Measurements from ENCODE around the gene TBC1D8.
"Not testable (repeated sequence)": the region's sequence is repeated elsewhere in the genome, so short reads cannot be mapped to it uniquely, and the experiment has no call there.

The TBC1D8 gene

DNA sequence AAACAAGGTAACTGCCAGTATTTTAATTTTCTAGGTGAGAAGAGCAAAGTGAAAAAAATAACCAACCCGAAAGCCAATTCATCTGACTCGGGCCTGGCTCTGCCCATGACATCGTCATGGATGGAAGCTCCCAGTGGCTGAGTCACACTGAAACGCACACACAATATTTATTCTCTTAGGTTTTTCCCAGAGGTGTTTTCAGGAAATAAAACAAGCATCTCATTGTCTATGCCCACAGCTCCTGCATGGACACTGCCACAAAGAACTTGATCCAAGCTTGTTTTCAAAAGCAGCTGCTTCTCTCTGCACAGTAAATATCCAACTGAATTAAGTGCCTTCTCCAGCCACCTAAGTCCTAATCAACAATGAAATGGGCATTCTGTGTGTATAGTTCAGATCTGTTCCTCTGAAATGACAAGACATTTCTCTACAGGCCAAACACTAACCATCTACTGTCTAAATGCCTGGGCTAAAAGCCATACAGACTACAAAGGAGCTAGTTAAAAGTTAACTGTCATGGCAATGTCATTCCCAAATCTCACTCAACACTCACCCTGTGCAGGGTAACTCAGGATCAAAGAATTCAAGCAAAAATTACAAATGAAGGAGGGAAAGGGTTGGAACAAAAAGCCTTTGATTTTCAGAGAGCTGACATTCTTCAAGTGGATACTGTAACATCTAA is 86.2 kb downstream of the TBC1D8 start:
- no peak for TF ChIP-seq ZNF274 (IDR thresholded peaks at IDR 0.05; ENCODE audit: low read depth, low read length)
- no peak overlapping the region for H3K4me3 ChIP-seq (ENCODE audit: low read length)

DNA sequence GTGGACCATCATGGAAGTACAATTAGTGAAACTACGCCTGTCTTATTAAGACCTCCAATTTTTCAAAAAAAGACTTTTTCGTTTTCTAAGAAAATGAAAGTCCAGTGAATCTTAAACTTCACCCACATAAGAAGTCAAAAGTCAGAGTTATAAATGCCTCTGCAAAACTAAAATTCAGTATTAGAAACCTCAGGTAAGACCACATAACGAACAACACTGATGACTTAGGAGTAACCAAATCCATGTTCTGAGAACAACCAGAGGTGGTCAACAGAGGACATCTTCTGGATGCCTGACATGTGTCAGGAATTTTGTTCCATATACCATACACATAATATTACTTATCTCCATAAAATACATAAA is 86.7 kb downstream of the TBC1D8 start:
- TF ChIP-seq ZNF274 (IDR thresholded peaks at IDR 0.05; ENCODE audit: low read depth, low read length): no peak

DNA sequence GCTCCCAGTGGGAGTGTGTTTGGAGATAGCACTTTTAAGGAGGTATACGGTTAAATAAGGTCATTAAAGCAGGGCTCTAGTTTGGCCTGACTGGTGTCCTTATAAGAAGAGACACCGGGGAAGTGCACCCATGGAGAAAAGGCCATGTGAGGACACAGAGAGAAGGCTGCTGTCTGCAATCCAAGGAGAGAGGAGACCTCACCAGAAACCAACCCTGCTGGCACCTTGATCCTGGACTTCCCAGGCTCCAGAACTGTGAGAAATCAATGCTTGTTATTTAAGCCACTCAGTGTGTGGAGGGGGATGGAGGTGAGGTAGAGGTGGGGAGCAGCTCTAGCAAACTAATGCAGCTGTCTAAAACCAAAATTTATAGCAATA is 87.1 kb downstream of the TBC1D8 start:
- no peak for TF ChIP-seq ZNF274 (IDR thresholded peaks at IDR 0.05; ENCODE audit: low read depth, low read length)
- H3K4me3 ChIP-seq (ENCODE audit: low read length): no peak overlapping the region

More for the DNA sequence above, 86.7 kb downstream of the TBC1D8 start:
- no peak overlapping the region for H3K4me3 ChIP-seq (ENCODE audit: low read length)

- no peak overlapping the region for H3K4me3 ChIP-seq (ENCODE audit: low read length)
These were observed 87.6 kb downstream of the TBC1D8 start for GRCh38 chr2:101063352-101064124.

GRCh38 chr2:101058386-101058785 is 92.8 kb downstream of the TBC1D8 start:
- no peak for TF ChIP-seq ZNF274 (IDR thresholded peaks at IDR 0.05; ENCODE audit: low read depth, low read length)
- no peak overlapping the region for H3K4me3 ChIP-seq (ENCODE audit: low read length)

More at GRCh38 chr2:101063352-101064124, 87.6 kb downstream of the TBC1D8 start:
- no peak for TF ChIP-seq ZNF274 (IDR thresholded peaks at IDR 0.05; ENCODE audit: low read depth, low read length)

- no peak overlapping the region for H3K4me3 ChIP-seq (ENCODE audit: low read length)
- no peak for TF ChIP-seq ZNF274 (IDR thresholded peaks at IDR 0.05; ENCODE audit: low read depth, low read length)
These were observed 93.9 kb downstream of the TBC1D8 start for GRCh38 chr2:101057051-101057933.

GRCh38 chr2:101053117-101053516 is 98.1 kb downstream of the TBC1D8 start:
- TF ChIP-seq ZNF274 (IDR thresholded peaks at IDR 0.05; ENCODE audit: low read depth, low read length): no peak
- H3K4me3 ChIP-seq (ENCODE audit: low read length): no peak overlapping the region

- no peak overlapping the region for H3K4me3 ChIP-seq (ENCODE audit: low read length)
- no peak for TF ChIP-seq ZNF274 (IDR thresholded peaks at IDR 0.05; ENCODE audit: low read depth, low read length)
These were observed 99.0 kb downstream of the TBC1D8 start for GRCh38 chr2:101052147-101052546.

DNA sequence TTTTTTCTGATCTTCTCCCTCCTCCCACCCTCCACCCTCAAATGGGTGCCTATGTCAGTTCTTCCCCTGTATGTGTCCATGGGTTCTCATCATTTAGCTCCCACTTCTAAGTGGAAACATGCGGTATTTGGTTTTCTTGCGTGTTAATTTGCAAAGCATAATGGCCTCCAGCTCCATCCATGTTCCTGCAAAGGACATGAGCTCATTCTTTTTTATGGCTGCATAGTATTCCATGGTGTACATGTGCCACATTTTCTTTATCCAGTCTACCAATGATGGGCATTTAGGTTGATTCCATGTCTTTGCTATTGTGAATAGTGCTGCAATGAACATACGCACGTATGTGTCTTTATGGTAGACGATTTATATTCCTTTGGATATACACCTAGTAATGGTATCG is 100.3 kb downstream of the TBC1D8 start:
- H3K4me3 ChIP-seq (ENCODE audit: low read length): not testable (repeated sequence)

DNA sequence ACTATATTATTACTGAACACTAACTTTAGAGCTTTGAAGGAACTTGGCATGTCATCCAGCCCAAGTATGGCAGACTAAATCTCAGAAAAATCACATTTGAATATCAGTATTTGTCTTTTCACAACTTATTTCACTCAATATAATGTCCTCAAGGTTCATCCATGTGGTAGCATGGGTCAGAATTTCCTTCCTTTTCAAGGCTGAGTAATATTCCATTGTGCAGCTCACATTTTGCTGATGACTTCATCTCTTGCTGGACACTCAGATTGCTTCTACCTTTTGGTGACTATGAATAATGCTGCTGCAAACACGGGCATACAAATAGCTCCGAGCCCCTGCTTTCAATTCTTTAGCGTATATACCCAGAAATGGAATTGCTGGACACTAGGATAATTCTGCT is 102.4 kb downstream of the TBC1D8 start:
- no peak for TF ChIP-seq ZNF274 (IDR thresholded peaks at IDR 0.05; ENCODE audit: low read depth, low read length)
- H3K4me3 ChIP-seq (ENCODE audit: low read length): no peak overlapping the region

DNA sequence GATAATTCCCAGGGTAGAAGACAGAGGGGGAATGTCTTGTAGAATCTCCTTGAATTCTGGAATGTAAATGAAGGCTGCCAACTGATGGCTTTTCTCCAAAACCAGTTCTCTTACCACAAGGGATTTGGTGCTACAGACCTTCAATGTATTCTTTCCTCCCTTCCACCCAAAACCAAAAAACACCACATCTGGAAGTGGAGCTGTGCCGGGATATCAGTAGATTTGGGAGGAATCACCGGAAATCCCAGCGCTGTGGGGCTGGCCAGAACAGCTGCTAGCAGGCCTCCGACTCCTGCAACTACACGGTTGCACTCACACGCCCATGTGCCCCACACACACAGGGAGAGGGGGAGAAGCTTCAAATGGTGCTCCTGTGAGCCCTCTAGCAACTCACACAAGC is 103.4 kb downstream of the TBC1D8 start:
- TF ChIP-seq ZNF274 (IDR thresholded peaks at IDR 0.05; ENCODE audit: low read depth, low read length): no peak

GRCh38 chr2:101047075-101047766 is 104.0 kb downstream of the TBC1D8 start:
- no peak overlapping the region for H3K4me3 ChIP-seq (ENCODE audit: low read length)
- no peak for TF ChIP-seq ZNF274 (IDR thresholded peaks at IDR 0.05; ENCODE audit: low read depth, low read length)

More for the DNA sequence above, 103.4 kb downstream of the TBC1D8 start:
- H3K4me3 ChIP-seq (ENCODE audit: low read length): no peak overlapping the region

DNA sequence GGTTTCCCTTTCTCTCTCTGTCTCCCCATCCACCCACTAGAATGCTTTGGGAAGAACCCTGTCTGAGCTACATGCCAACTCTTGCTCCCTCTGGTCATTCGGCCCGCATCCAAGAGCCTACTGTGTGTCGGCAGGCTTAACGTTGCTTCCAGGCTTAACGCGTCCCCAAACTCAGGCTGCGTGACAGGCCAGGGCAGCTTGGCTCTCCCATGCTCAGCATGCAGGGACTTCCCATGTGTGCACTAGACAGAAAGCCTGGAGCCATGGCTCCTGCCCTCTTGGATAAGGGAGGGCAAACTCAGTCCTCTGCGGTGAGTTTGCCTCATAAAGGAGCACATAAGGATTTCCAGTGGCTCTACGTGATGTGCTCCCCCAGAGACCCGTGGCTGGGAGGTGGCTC is 105.9 kb downstream of the TBC1D8 start:
- TF ChIP-seq ZNF274 (IDR thresholded peaks at IDR 0.05; ENCODE audit: low read depth, low read length): no peak
- H3K4me3 ChIP-seq (ENCODE audit: low read length): no peak overlapping the region

DNA sequence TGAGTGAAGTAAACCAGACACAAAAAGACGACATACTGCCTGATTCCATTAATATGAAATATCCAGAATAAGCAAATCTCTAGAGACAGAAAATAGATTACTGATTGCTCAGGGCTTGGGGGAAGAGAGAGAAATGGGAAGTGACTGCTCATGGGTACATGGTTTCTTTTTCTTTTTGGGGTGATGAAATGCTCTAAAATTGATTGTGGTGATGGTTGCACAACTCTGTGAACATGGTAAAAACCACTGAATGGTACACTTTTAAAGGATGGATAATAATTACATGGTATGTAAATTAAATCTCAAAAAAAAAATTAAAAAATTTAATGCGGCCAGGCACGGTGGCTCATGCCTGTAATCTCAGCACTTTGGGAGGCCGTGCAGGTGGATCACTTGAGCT is 109.8 kb downstream of the TBC1D8 start:
- H3K4me3 ChIP-seq (ENCODE audit: low read length): no peak overlapping the region
- no peak for TF ChIP-seq ZNF274 (IDR thresholded peaks at IDR 0.05; ENCODE audit: low read depth, low read length)
